Measurements from ENCODE around the gene AFG3L2. TPM values are rescaled to one million over a fixed set of nuclear protein-coding genes. Genes with fewer than 3 reads are reported as not detected.

The AFG3L2 gene
- total and polyA plus RNA-seq, 9 of the 15 experiments (the other 6 are each of a cell fraction or from before 2014, with no cell fraction given), result 24.1 to 109 (median 84.0) TPM

- no peak overlapping the region for H3K4me3 ChIP-seq
- H3K9me1 ChIP-seq (ENCODE audit: control insufficient read depth, insufficient read depth, low read length), result no peaks in the 10 kb centered on the region
- H3K79me2 ChIP-seq (ENCODE audit: control insufficient read depth, insufficient read depth, low read length), result peaks cover 32% of the 10 kb centered on the region; the same call in 1 of the 3 replicates
- H3K4me1 ChIP-seq (replicated peaks in 1 of 2; ENCODE audit: control insufficient read depth in 2 of 2, insufficient read depth in 2 of 2, low read length in 2 of 2), result peaks cover 3 to 23% of the 10 kb centered on the region in 2 experiments; a peak in 3 of 5 replicates
- BruUV-seq (replicated peaks), result no TSS peak
- FAIRE-seq, result peak; percentile 60
- intact Hi-C loops (cut with micrococcal nuclease), result no loop called here
- H3K4me2 ChIP-seq (ENCODE audit: insufficient read depth, low read length), result no peak overlapping the region
- CTCF ChIA-PET (ENCODE audit: low intra/inter-chr PET ratio), result no interaction called here
- H3K9me3 ChIP-seq (replicated peaks; ENCODE audit: control insufficient read depth, insufficient read depth, low read depth, low read length), result no peaks in the 10 kb centered on the region
- WGBS (ENCODE audit: insufficient coverage, low coverage, missing lambda C conversion rate), result 11% methylated on average over 5 of the region's 5 CpGs
- POLR2A ChIA-PET, result interaction anchor here (1.1 to 2.5 kb wide), 2 partner anchors 8 to 16 kb away, joined by 3 to 18 read pairs; partner anchors contain the start of gene AFG3L2
- in situ Hi-C loops (cut with MboI), result no loop called here
- no peak overlapping the region for H2AFZ ChIP-seq (ENCODE audit: low read depth, low read length)
- H4K20me1 ChIP-seq (replicated peaks; ENCODE audit: control insufficient read depth, insufficient read depth, low read length), result peaks cover 6% of the 10 kb centered on the region; the same call in 1 of the 2 replicates
- peaks cover 97% of the 10 kb centered on the region for H3K36me3 ChIP-seq (ENCODE audit: control insufficient read depth, insufficient read depth, low read length)
- H3K9ac ChIP-seq (ENCODE audit: insufficient read depth in 1 of 2, low read depth in 2 of 2, low read length in 2 of 2), result no peak overlapping the region
- peak overlapping the region; percentile 71; the same call in 2 of the 3 replicates for H3K27ac ChIP-seq (ENCODE audit: extremely low read depth, low read depth, low read length)
- ATAC-seq, result peak; percentile 67
- no peaks in the 10 kb centered on the region for H3K27me3 ChIP-seq (ENCODE audit: control insufficient read depth in 2 of 2, insufficient read depth in 2 of 2, low read length in 2 of 2)
- peak in 2 of 4 experiments; percentile 68 to 77 for DNase-seq (ENCODE audit: extremely low read depth in 1 of 4, low spot score in 3 of 4)
- TF ChIP-seq MITF (IDR thresholded peaks at IDR 0.05) (0 out of 2 replicates have a peak, but pooled peaks have one; percentile 55), ADNP (tag; IDR thresholded peaks at IDR 0.05) (0 out of 2 replicates have a peak, but pooled peaks have one; percentile 28), ZNF384 (IDR thresholded peaks at IDR 0.05; ENCODE audit: low read depth, low read length) (peak; percentile 96), BACH1 (tag; IDR thresholded peaks at IDR 0.05) (no peak), ZNF592 (IDR thresholded peaks at IDR 0.05) (peak; percentile 83), ZNF121 (CRISPR knock-in tag; conservative IDR thresholded peaks at IDR 0.05) (no peak), MTA2 (IDR thresholded peaks at IDR 0.05; ENCODE audit: low read depth) (peak; percentile 73), PTRF (tag; IDR thresholded peaks at IDR 0.05) (no peak), FOXK1 (CRISPR knock-in tag; IDR thresholded peaks at IDR 0.05; ENCODE audit: borderline replicate concordance) (no peak), TRIM24 (IDR thresholded peaks at IDR 0.05) (peak in 1 of 2 experiments; percentile 71; a peak in 2 of 4 replicates)
- TF ChIP-seq, protein P1, sequence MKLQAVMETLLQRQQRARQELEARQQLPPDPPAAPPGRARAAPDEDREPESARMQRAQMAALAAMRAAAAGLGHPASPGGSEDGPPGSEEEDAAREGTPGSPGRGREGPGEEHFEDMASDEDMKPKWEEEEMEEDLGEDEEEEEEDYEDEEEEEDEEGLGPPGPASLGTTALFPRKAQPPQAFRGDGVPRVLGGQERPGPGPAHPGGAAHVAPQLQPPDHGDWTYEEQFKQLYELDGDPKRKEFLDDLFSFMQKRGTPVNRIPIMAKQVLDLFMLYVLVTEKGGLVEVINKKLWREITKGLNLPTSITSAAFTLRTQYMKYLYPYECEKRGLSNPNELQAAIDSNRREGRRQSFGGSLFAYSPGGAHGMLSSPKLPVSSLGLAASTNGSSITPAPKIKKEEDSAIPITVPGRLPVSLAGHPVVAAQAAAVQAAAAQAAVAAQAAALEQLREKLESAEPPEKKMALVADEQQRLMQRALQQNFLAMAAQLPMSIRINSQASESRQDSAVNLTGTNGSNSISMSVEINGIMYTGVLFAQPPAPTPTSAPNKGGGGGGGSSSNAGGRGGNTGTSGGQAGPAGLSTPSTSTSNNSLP (IDR thresholded peaks at IDR 0.05; ENCODE audit: borderline replicate concordance, low read depth, low read length), result peak; percentile 17; the same call in 1 of the 2 replicates
Measured at GRCh38 chr18:12359515-12359927, 17.5 kb downstream of the AFG3L2 start.
